ENCODE measurements around the gene RGS10. TPM values are rescaled to one million over a fixed set of nuclear protein-coding genes. Genes with fewer than 3 reads are reported as not detected.
"Not testable (repeated sequence)": the region's sequence is repeated elsewhere in the genome, so short reads cannot be mapped to it uniquely, and the experiment has no call there.

Gene RGS10
- total RNA-seq: 47.6 TPM
- 10 to 100 TPM; 34.1 to 60.7 (median 45.9) TPM for polyA plus RNA-seq (ENCODE audit: insufficient read depth in 1 of 8, insufficient read length in 8 of 8, low replicate concordance in 1 of 8)
- long read RNA-seq, donor 1, transcript RGS10-202 (5 exons, 804 nt): major isoform, 16 of 17 reads
- long read RNA-seq, donor 1, partial matches to known transcripts: 0 of 17 reads
- long read RNA-seq, donor 1, other reads (novel, unspliced or antisense): 0 of 17 reads
- long read RNA-seq, donor 2, partial matches to known transcripts: 0 of 2 reads
- long read RNA-seq, donor 2, other reads (novel, unspliced or antisense): 0 of 2 reads
- long read RNA-seq, donor 3, transcript RGS10-202 (5 exons, 804 nt): major isoform, 12 of 14 reads
- long read RNA-seq, donor 3, partial matches to known transcripts: 0 of 14 reads
- long read RNA-seq, donor 3, other reads (novel, unspliced or antisense): 0 of 14 reads
- long read RNA-seq, donor 4, transcript RGS10-202 (5 exons, 804 nt): major isoform, 21 of 22 reads
- long read RNA-seq, donor 4, partial matches to known transcripts: 0 of 22 reads
- long read RNA-seq, donor 4, other reads (novel, unspliced or antisense): 0 of 22 reads
- long read RNA-seq, donor 5, transcript RGS10-202 (5 exons, 804 nt): major isoform, 65 of 69 reads
- long read RNA-seq, donor 5, partial matches to known transcripts: 0 of 69 reads
- long read RNA-seq, donor 5, other reads (novel, unspliced or antisense): 0 of 69 reads
- long read RNA-seq, donor 6, transcript RGS10-202 (5 exons, 804 nt): major isoform, 36 of 39 reads
- long read RNA-seq, donor 6, partial matches to known transcripts: 0 of 39 reads
- long read RNA-seq, donor 6, other reads (novel, unspliced or antisense): 0 of 39 reads
- long read RNA-seq, donor 7, transcript RGS10-202 (5 exons, 804 nt): major isoform, 41 of 43 reads
- long read RNA-seq, donor 7, partial matches to known transcripts: 0 of 43 reads
- long read RNA-seq, donor 7, other reads (novel, unspliced or antisense): 0 of 43 reads
- long read RNA-seq, donor 8, transcript RGS10-202 (5 exons, 804 nt): major isoform, 20 of 22 reads
- long read RNA-seq, donor 8, partial matches to known transcripts: 0 of 22 reads
- long read RNA-seq, donor 8, other reads (novel, unspliced or antisense): 0 of 22 reads
- long read RNA-seq, donor 9, transcript RGS10-202 (5 exons, 804 nt): major isoform, 15 of 17 reads
- long read RNA-seq, donor 9, partial matches to known transcripts: 0 of 17 reads
- long read RNA-seq, donor 9, other reads (novel, unspliced or antisense): 0 of 17 reads
- long read RNA-seq, donor 10, transcript RGS10-202 (5 exons, 804 nt): major isoform, 25 of 28 reads
- long read RNA-seq, donor 10, partial matches to known transcripts: 0 of 28 reads
- long read RNA-seq, donor 10, other reads (novel, unspliced or antisense): 0 of 28 reads
- long read RNA-seq, donor 11, transcript RGS10-202 (5 exons, 804 nt): major isoform, 22 of 31 reads
- long read RNA-seq, donor 11, partial matches to known transcripts: 6 of 31 reads
- long read RNA-seq, donor 11, other reads (novel, unspliced or antisense): 0 of 31 reads

- H3K36me3 ChIP-seq (ENCODE audit: control insufficient read depth, insufficient read depth, low read length): no peaks in the 10 kb centered on the region
- H3K27me3 ChIP-seq (ENCODE audit: control insufficient read depth, insufficient read depth, low read length): peaks cover 22% of the 10 kb centered on the region
- H3K4me1 ChIP-seq (ENCODE audit: control insufficient read depth, insufficient read depth, low read length): peaks cover 20% of the 10 kb centered on the region
- peak within 1 kb of the TSS; percentile 56 for H3K4me3 ChIP-seq (ENCODE audit: low read length)
- peak; percentile 94 for DNase-seq
- H3K9me3 ChIP-seq (replicated peaks; ENCODE audit: control insufficient read depth, low read depth, low read length): no peaks in the 10 kb centered on the region
- WGBS (ENCODE audit: insufficient coverage): under 1% methylated on average over 72 of the region's 76 CpGs
- H3K27ac ChIP-seq (ENCODE audit: low read length): peak within 1 kb of the TSS; percentile 69
Observed at GRCh38 chr10:119542357-119542987, at the start of gene RGS10. RGS10 (minus strand) TSS chr10:119542719; CDS start chr10:119542638, 81 bp downstream.

- Histone ChIP-seq H3K27me3 (ENCODE audit: control insufficient read depth, insufficient read depth, low read length) (no peaks in the 10 kb centered on the region), H3K4me1 (ENCODE audit: control insufficient read depth, insufficient read depth, low read length) (no peaks in the 10 kb centered on the region), H3K27ac (ENCODE audit: low read length) (no peak overlapping the region), H3K36me3 (ENCODE audit: control insufficient read depth, insufficient read depth, low read length) (peaks cover 25% of the 10 kb centered on the region), H3K9me3 (replicated peaks; ENCODE audit: control insufficient read depth, low read depth, low read length) (no peaks in the 10 kb centered on the region), H3K4me3 (ENCODE audit: low read length) (no peak overlapping the region)
- no peak for DNase-seq
- 70% methylated on average over 2 of the region's 4 CpGs for WGBS (ENCODE audit: insufficient coverage)
Observed at GRCh38 chr10:119588071-119588470, 45.6 kb upstream of the RGS10 start.

- DNase-seq: no peak
- no peaks in the 10 kb centered on the region for H3K27me3 ChIP-seq (ENCODE audit: control insufficient read depth, insufficient read depth, low read length)
- WGBS (ENCODE audit: insufficient coverage): no CpG with 5 or more reads among the region's 3 CpGs
- H3K4me1 ChIP-seq (ENCODE audit: control insufficient read depth, insufficient read depth, low read length): no peaks in the 10 kb centered on the region
- H3K4me3 ChIP-seq (ENCODE audit: low read length): no peak overlapping the region
- peaks cover 27% of the 10 kb centered on the region for H3K36me3 ChIP-seq (ENCODE audit: control insufficient read depth, insufficient read depth, low read length)
- no peak overlapping the region for H3K27ac ChIP-seq (ENCODE audit: low read length)
- no peaks in the 10 kb centered on the region for H3K9me3 ChIP-seq (replicated peaks; ENCODE audit: control insufficient read depth, low read depth, low read length)
Observed at GRCh38 chr10:119578355-119578754, 35.8 kb upstream of the RGS10 start.

- H3K27me3 ChIP-seq (ENCODE audit: control insufficient read depth, insufficient read depth, low read length): no peaks in the 10 kb centered on the region
- H3K9me3 ChIP-seq (replicated peaks; ENCODE audit: control insufficient read depth, low read depth, low read length): no peaks in the 10 kb centered on the region
- no peak overlapping the region for H3K27ac ChIP-seq (ENCODE audit: low read length)
- DNase-seq: no peak
- H3K4me1 ChIP-seq (ENCODE audit: control insufficient read depth, insufficient read depth, low read length): no peaks in the 10 kb centered on the region
- H3K36me3 ChIP-seq (ENCODE audit: control insufficient read depth, insufficient read depth, low read length): peaks cover 32% of the 10 kb centered on the region
- no peak overlapping the region for H3K4me3 ChIP-seq (ENCODE audit: low read length)
Observed at GRCh38 chr10:119575991-119576390, 33.5 kb upstream of the RGS10 start.

GRCh38 chr10:119575506-119575905, 33.0 kb upstream of the RGS10 start:
- no peak overlapping the region for H3K27ac ChIP-seq (ENCODE audit: low read length)
- WGBS (ENCODE audit: insufficient coverage): no CpG with 5 or more reads among the region's 5 CpGs
- no peaks in the 10 kb centered on the region for H3K27me3 ChIP-seq (ENCODE audit: control insufficient read depth, insufficient read depth, low read length)
- H3K4me3 ChIP-seq (ENCODE audit: low read length): no peak overlapping the region
- peaks cover 32% of the 10 kb centered on the region for H3K36me3 ChIP-seq (ENCODE audit: control insufficient read depth, insufficient read depth, low read length)
- H3K4me1 ChIP-seq (ENCODE audit: control insufficient read depth, insufficient read depth, low read length): no peaks in the 10 kb centered on the region
- no peaks in the 10 kb centered on the region for H3K9me3 ChIP-seq (replicated peaks; ENCODE audit: control insufficient read depth, low read depth, low read length)
- DNase-seq: no peak

- H3K9me3 ChIP-seq (replicated peaks; ENCODE audit: control insufficient read depth, low read depth, low read length): no peaks in the 10 kb centered on the region
- DNase-seq: no peak
- no peak overlapping the region for H3K4me3 ChIP-seq (ENCODE audit: low read length)
- 93% methylated on average over 5 of the region's 8 CpGs for WGBS (ENCODE audit: insufficient coverage)
- H3K27ac ChIP-seq (ENCODE audit: low read length): no peak overlapping the region
- H3K4me1 ChIP-seq (ENCODE audit: control insufficient read depth, insufficient read depth, low read length): no peaks in the 10 kb centered on the region
- H3K27me3 ChIP-seq (ENCODE audit: control insufficient read depth, insufficient read depth, low read length): no peaks in the 10 kb centered on the region
- H3K36me3 ChIP-seq (ENCODE audit: control insufficient read depth, insufficient read depth, low read length): peaks cover 9% of the 10 kb centered on the region
Observed at GRCh38 chr10:119567978-119568377, 25.5 kb upstream of the RGS10 start.

GRCh38 chr10:119562097-119562496, 19.6 kb upstream of the RGS10 start:
- Histone ChIP-seq H3K36me3 (ENCODE audit: control insufficient read depth, insufficient read depth, low read length) (no peaks in the 10 kb centered on the region), H3K27me3 (ENCODE audit: control insufficient read depth, insufficient read depth, low read length) (no peaks in the 10 kb centered on the region), H3K27ac (ENCODE audit: low read length) (no peak overlapping the region), H3K9me3 (replicated peaks; ENCODE audit: control insufficient read depth, low read depth, low read length) (no peaks in the 10 kb centered on the region), H3K4me1 (ENCODE audit: control insufficient read depth, insufficient read depth, low read length) (no peaks in the 10 kb centered on the region), H3K4me3 (ENCODE audit: low read length) (no peak overlapping the region)
- 80% methylated on average over 2 of the region's 4 CpGs for WGBS (ENCODE audit: insufficient coverage)
- DNase-seq: no peak

- not testable (repeated sequence) for H3K4me1 ChIP-seq (ENCODE audit: control insufficient read depth, insufficient read depth, low read length); H3K9me3 ChIP-seq (replicated peaks; ENCODE audit: control insufficient read depth, low read depth, low read length); H3K27me3 ChIP-seq (ENCODE audit: control insufficient read depth, insufficient read depth, low read length); H3K27ac ChIP-seq (ENCODE audit: low read length); H3K4me3 ChIP-seq (ENCODE audit: low read length); DNase-seq; H3K36me3 ChIP-seq (ENCODE audit: control insufficient read depth, insufficient read depth, low read length)
- WGBS (ENCODE audit: insufficient coverage): 98% methylated on average over 9 of the region's 33 CpGs
Observed at GRCh38 chr10:119559511-119559910, 17.0 kb upstream of the RGS10 start.

- not testable (repeated sequence) for H3K27ac ChIP-seq (ENCODE audit: low read length); H3K27me3 ChIP-seq (ENCODE audit: control insufficient read depth, insufficient read depth, low read length); H3K4me1 ChIP-seq (ENCODE audit: control insufficient read depth, insufficient read depth, low read length); H3K9me3 ChIP-seq (replicated peaks; ENCODE audit: control insufficient read depth, low read depth, low read length); DNase-seq; H3K36me3 ChIP-seq (ENCODE audit: control insufficient read depth, insufficient read depth, low read length); H3K4me3 ChIP-seq (ENCODE audit: low read length)
- WGBS (ENCODE audit: insufficient coverage): 100% methylated on average over 1 of the region's 2 CpGs
Observed at GRCh38 chr10:119556081-119556480, 13.6 kb upstream of the RGS10 start.
